Keratinocyte (primary cell): ENCODE measurements around the gene CYFIP1. TPM values are rescaled to one million over a fixed set of nuclear protein-coding genes. Genes with fewer than 3 reads are reported as not detected.

Experiments used
- DNase-seq: peaks from one replicate; pipeline ENCODE4 v3.0.0-alpha.2; 2011; ENCODE audit warnings: low read depth, missing footprints, low spot score
- FAIRE-seq: peaks from 2 replicates; lab custom pipeline; 2011; peaks lifted over from hg19 to GRCh38; lab: Jason Lieb, UNC
- H2AFZ ChIP-seq: 2 replicates; pipeline ENCODE4 v1.6.0; 2012; ENCODE audit warnings: low read length, control low read depth, inconsistent platforms; ENCODE audit not compliant: control insufficient read depth
- H3K27ac ChIP-seq: 2 replicates; pipeline ENCODE4 v1.5.1; 2011; ENCODE audit warnings: low read length; ENCODE audit not compliant: control insufficient read depth, insufficient read depth
- H3K27me3 ChIP-seq: 3 replicates; pipeline ENCODE4 v1.6.0; 2011; ENCODE audit warnings: low read length; ENCODE audit not compliant: control insufficient read depth, insufficient read depth; ENCODE audit errors: extremely low read depth
- H3K36me3 ChIP-seq, 2 experiments: 2 replicates in 1 of 2; 3 replicates in 1 of 2; pipeline ENCODE4 v1.5.1; 2011; ENCODE audit warnings: low read length in 2 of 2, mild to moderate bottlenecking in 1 of 2; ENCODE audit not compliant: control insufficient read depth in 2 of 2, insufficient read depth in 2 of 2; ENCODE audit errors: extremely low read depth in 1 of 2
- H3K4me1 ChIP-seq: 3 replicates; pipeline ENCODE4 v1.5.1; 2011; ENCODE audit warnings: low read length; ENCODE audit not compliant: control insufficient read depth, insufficient read depth; ENCODE audit errors: extremely low read depth
- H3K4me2 ChIP-seq: 3 replicates; pipeline ENCODE4 v1.6.0; 2011; ENCODE audit warnings: low read depth, low read length; ENCODE audit not compliant: control insufficient read depth, insufficient read depth; ENCODE audit errors: extremely low read depth
- H3K4me3 ChIP-seq, 3 experiments: fragments of 200-600 bp in 1 of 3; sonication (generic) in 1 of 3; 2 replicates in 2 of 3; 3 replicates in 1 of 3; pipeline ENCODE4 v1.5.1; 2011 to 2016; ENCODE audit warnings: low read length in 3 of 3, mild to moderate bottlenecking in 3 of 3, control low read depth in 2 of 3, inconsistent platforms in 1 of 3, low read depth in 1 of 3, mixed read lengths in 1 of 3, mixed run types in 1 of 3, moderate library complexity in 1 of 3; ENCODE audit not compliant: control insufficient read depth in 2 of 3, insufficient read depth in 2 of 3; ENCODE audit errors: extremely low read depth in 1 of 3
- H3K79me2 ChIP-seq: 2 replicates; pipeline ENCODE4 v1.6.0; 2012; ENCODE audit warnings: low read length; ENCODE audit not compliant: control insufficient read depth, insufficient read depth
- H3K9ac ChIP-seq: 3 replicates; pipeline ENCODE4 v1.6.0; 2011; ENCODE audit warnings: low read length; ENCODE audit not compliant: control insufficient read depth, insufficient read depth; ENCODE audit errors: extremely low read depth
- H3K9me1 ChIP-seq: 3 replicates; pipeline ENCODE4 v1.6.0; 2011; ENCODE audit warnings: low read length; ENCODE audit not compliant: control insufficient read depth, insufficient read depth; ENCODE audit errors: extremely low read depth
- H3K9me3 ChIP-seq: 2 replicates; pipeline ENCODE4 v1.5.1; 2012; ENCODE audit warnings: low read depth, low read length; ENCODE audit not compliant: control insufficient read depth
- H4K20me1 ChIP-seq: 3 replicates; pipeline ENCODE4 v1.6.0; 2011; ENCODE audit warnings: low read length; ENCODE audit not compliant: control insufficient read depth, insufficient read depth; ENCODE audit errors: extremely low read depth
- EZH2 ChIP-seq: IDR thresholded peaks from one replicate; pipeline ENCODE4 v1.6.1; 2012; ENCODE audit warnings: inconsistent platforms, mild to moderate bottlenecking, low read length, moderate library complexity
- dilution Hi-C: fragments of 300-500 bp; cut with MboI; formaldehyde crosslinking; loops from one replicate; pipeline ENCODE4 v1.7.0; 2020; ENCODE audit warnings: low sequenced_read_pairs; ENCODE audit not compliant: extremely low pct_ligation_motif_present
- polyA plus RNA-seq, 5 experiments: library from polyadenylated mRNA; depleted of rRNA in 3 of 5; stranded (reverse) in 3 of 5; stranded (forward) in 1 of 5; unstranded in 1 of 5; fragments of >200 nt; gene quantifications; 1 replicate in 1 of 5; 2 replicates in 3 of 5; 3 replicates in 1 of 5; pipeline versions ENCODE4 v1.2.1 to v1.2.3, GENCODE V29; 2011 to 2012; ENCODE audit warnings: missing spikeins in 2 of 5, low read depth in 1 of 5, low replicate concordance in 1 of 5
- TF ChIP-seq, protein P1 (sequence below), 3 experiments: IDR thresholded peaks in 1 of 3; conservative IDR thresholded peaks in 1 of 3; optimal IDR thresholded peaks in 1 of 3; 2 replicates in 2 of 3; 3 replicates in 1 of 3; pipeline versions ENCODE3 to v1.5.1; 2011; ENCODE audit warnings: low read length in 3 of 3, mild to moderate bottlenecking in 3 of 3, moderate library complexity in 2 of 3, control low read depth in 1 of 3, inconsistent platforms in 1 of 3; ENCODE audit not compliant: insufficient read depth in 2 of 3; ENCODE audit errors: extremely low read depth in 1 of 3

Gene CYFIP1
- polyA plus RNA-seq, 1 donor (not counting 4 experiments of a cell fraction or from before 2014, with no cell fraction given): 72.3 TPM

DNA sequence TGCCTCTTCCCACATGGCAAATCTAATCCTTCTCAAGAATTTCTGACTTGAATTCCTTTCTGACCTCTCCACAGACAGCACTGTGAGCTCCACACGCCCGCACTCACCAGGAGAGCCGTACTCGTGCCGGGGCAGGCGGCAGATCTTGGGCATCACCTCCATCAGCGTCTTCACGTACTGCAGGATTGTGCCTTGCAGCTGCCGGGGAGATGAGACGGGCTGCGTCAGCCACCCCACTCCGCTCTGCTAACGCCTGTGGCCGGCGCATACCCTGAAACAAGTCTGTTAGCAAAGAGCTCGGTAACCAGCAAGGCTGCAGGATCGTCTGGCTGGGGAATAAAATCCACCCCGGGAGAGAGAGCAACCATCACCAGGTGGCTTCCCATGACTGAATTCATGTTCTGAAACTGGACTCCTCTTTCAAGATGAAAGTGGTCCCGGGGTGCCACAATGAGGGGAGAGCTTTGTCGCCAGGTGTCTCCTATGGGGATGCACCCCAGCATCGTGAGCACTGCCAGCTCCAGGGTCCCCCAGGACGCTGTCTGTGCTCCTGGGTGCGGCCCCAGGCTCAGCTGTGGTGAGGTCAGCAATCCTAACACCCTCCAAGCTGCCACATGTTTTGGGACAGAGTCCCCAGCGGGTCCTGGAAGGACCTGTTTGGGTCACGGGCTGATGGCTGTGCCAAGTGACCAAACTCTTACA is 98.3 kb downstream of the CYFIP1 start:
- Histone ChIP-seq H3K36me3 (peaks cover 14 to 32% of the 10 kb centered on the region in 2 experiments), H3K4me2 (no peak overlapping the region), H3K9me1 (no peaks in the 10 kb centered on the region), H2AFZ (no peak overlapping the region), H3K27ac (no peak overlapping the region), H3K9me3 (no peaks in the 10 kb centered on the region), H3K9ac (no peak overlapping the region), H3K27me3 (no peaks in the 10 kb centered on the region), H3K4me3 (no peak overlapping the region), H4K20me1 (no peaks in the 10 kb centered on the region), H3K4me1 (no peaks in the 10 kb centered on the region), H3K79me2 (no peaks in the 10 kb centered on the region)
- no peak for FAIRE-seq
- no peak for DNase-seq
- TF ChIP-seq EZH2: no peak
- TF ChIP-seq, protein P1, sequence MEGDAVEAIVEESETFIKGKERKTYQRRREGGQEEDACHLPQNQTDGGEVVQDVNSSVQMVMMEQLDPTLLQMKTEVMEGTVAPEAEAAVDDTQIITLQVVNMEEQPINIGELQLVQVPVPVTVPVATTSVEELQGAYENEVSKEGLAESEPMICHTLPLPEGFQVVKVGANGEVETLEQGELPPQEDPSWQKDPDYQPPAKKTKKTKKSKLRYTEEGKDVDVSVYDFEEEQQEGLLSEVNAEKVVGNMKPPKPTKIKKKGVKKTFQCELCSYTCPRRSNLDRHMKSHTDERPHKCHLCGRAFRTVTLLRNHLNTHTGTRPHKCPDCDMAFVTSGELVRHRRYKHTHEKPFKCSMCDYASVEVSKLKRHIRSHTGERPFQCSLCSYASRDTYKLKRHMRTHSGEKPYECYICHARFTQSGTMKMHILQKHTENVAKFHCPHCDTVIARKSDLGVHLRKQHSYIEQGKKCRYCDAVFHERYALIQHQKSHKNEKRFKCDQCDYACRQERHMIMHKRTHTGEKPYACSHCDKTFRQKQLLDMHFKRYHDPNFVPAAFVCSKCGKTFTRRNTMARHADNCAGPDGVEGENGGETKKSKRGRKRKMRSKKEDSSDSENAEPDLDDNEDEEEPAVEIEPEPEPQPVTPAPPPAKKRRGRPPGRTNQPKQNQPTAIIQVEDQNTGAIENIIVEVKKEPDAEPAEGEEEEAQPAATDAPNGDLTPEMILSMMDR (optimal IDR thresholded peaks at IDR 0.05 in 1 of 3, IDR thresholded peaks at IDR 0.05 in 1 of 3, conservative IDR thresholded peaks at IDR 0.05 in 1 of 3; ENCODE audit: extremely low read depth in 1 of 3, insufficient read depth in 2 of 3, low read length in 3 of 3): no peak
- dilution Hi-C loops: no loop called here

GRCh38 chr15:22880981-22881738 is 99.0 kb downstream of the CYFIP1 start:
- peaks cover 14 to 33% of the 10 kb centered on the region in 2 experiments for H3K36me3 ChIP-seq
- no peak overlapping the region for H3K4me2 ChIP-seq
- FAIRE-seq: no peak
- no peaks in the 10 kb centered on the region for H3K27me3 ChIP-seq
- TF ChIP-seq, protein P1 (optimal IDR thresholded peaks at IDR 0.05 in 1 of 3, IDR thresholded peaks at IDR 0.05 in 1 of 3, conservative IDR thresholded peaks at IDR 0.05 in 1 of 3; ENCODE audit: extremely low read depth in 1 of 3, insufficient read depth in 2 of 3, low read length in 3 of 3): no peak
- TF ChIP-seq EZH2: no peak
- H3K27ac ChIP-seq: no peak overlapping the region
- no peak overlapping the region for H3K4me3 ChIP-seq
- no peaks in the 10 kb centered on the region for H3K4me1 ChIP-seq
- no peak overlapping the region for H2AFZ ChIP-seq
- H3K79me2 ChIP-seq: no peaks in the 10 kb centered on the region
- no peaks in the 10 kb centered on the region for H3K9me3 ChIP-seq
- DNase-seq: no peak
- H3K9ac ChIP-seq: no peak overlapping the region
- no peaks in the 10 kb centered on the region for H3K9me1 ChIP-seq
- dilution Hi-C loops: no loop called here
- H4K20me1 ChIP-seq: no peaks in the 10 kb centered on the region
